ENCODE results near the gene TREML1. TPM values are rescaled to one million over a fixed set of nuclear protein-coding genes. Genes with fewer than 3 reads are reported as not detected.
"Not testable (repeated sequence)": the region's sequence is repeated elsewhere in the genome, so short reads cannot be mapped to it uniquely, and the experiment has no call there.

The TREML1 gene
- total RNA-seq, 3 donors from 2014 or later, result not detected

GRCh38 chr6:41147917-41148316 is 6.2 kb downstream of the TREML1 start:
- Mint-ChIP-seq H3K4me3 (no peak overlapping the region), H3K4me1 (ENCODE audit: low read depth) (peaks cover 14% of the 10 kb centered on the region)

GRCh38 chr6:41136911-41137310 is 17.2 kb downstream of the TREML1 start:
- Mint-ChIP-seq H3K27me3 (ENCODE audit: low read depth) (no peaks in the 10 kb centered on the region), H3K4me3 (no peak overlapping the region), H3K9me3 (no peaks in the 10 kb centered on the region), H3K4me1 (ENCODE audit: low read depth) (no peaks in the 10 kb centered on the region), H3K36me3 (ENCODE audit: insufficient read depth) (peaks cover 31% of the 10 kb centered on the region)
- ATAC-seq, result no peak
- DNase-seq, result no peak

More at GRCh38 chr6:41147917-41148316, 6.2 kb downstream of the TREML1 start:
- no peak for DNase-seq
- no peaks in the 10 kb centered on the region for H3K27me3 Mint-ChIP-seq (ENCODE audit: low read depth)
- ATAC-seq, result no peak
- peaks cover 23% of the 10 kb centered on the region for H3K36me3 Mint-ChIP-seq (ENCODE audit: insufficient read depth)
- no peaks in the 10 kb centered on the region for H3K9me3 Mint-ChIP-seq

GRCh38 chr6:41135062-41135832 is 18.9 kb downstream of the TREML1 start:
- Mint-ChIP-seq H3K27me3 (ENCODE audit: low read depth) (no peaks in the 10 kb centered on the region), H3K36me3 (ENCODE audit: insufficient read depth) (peaks cover 29% of the 10 kb centered on the region), H3K4me3 (no peak overlapping the region), H3K9me3 (no peaks in the 10 kb centered on the region), H3K4me1 (ENCODE audit: low read depth) (no peaks in the 10 kb centered on the region)
- ATAC-seq, result no peak
- DNase-seq, result no peak

- no peaks in the 10 kb centered on the region for H3K27me3 Mint-ChIP-seq (ENCODE audit: low read depth)
- H3K9me3 Mint-ChIP-seq, result no peaks in the 10 kb centered on the region
- DNase-seq (no peak), ATAC-seq (no peak)
- no peak overlapping the region for H3K4me3 Mint-ChIP-seq
- H3K4me1 Mint-ChIP-seq (ENCODE audit: low read depth), result no peaks in the 10 kb centered on the region
- peaks cover 27% of the 10 kb centered on the region for H3K36me3 Mint-ChIP-seq (ENCODE audit: insufficient read depth)
Measured at GRCh38 chr6:41132254-41132653, 21.9 kb downstream of the TREML1 start.

- Mint-ChIP-seq H3K4me1 (ENCODE audit: low read depth) (no peaks in the 10 kb centered on the region), H3K9me3 (no peaks in the 10 kb centered on the region), H3K36me3 (ENCODE audit: insufficient read depth) (peaks cover 23% of the 10 kb centered on the region), H3K4me3 (no peak overlapping the region), H3K27me3 (ENCODE audit: low read depth) (no peaks in the 10 kb centered on the region)
- no peak for ATAC-seq
- DNase-seq, result no peak
Measured at GRCh38 chr6:41125282-41125681, 28.9 kb downstream of the TREML1 start.

- DNase-seq, result no peak
- Mint-ChIP-seq H3K36me3 (ENCODE audit: insufficient read depth) (peaks cover 30% of the 10 kb centered on the region), H3K27me3 (ENCODE audit: low read depth) (no peaks in the 10 kb centered on the region), H3K9me3 (no peaks in the 10 kb centered on the region), H3K4me3 (no peak overlapping the region), H3K4me1 (ENCODE audit: low read depth) (no peaks in the 10 kb centered on the region)
- ATAC-seq, result no peak
Measured at GRCh38 chr6:41122918-41123317, 31.2 kb downstream of the TREML1 start.

GRCh38 chr6:41122373-41122772 is 31.8 kb downstream of the TREML1 start:
- DNase-seq (no peak), ATAC-seq (no peak)
- H3K27me3 Mint-ChIP-seq (ENCODE audit: low read depth), result no peaks in the 10 kb centered on the region
- peaks cover 34% of the 10 kb centered on the region for H3K36me3 Mint-ChIP-seq (ENCODE audit: insufficient read depth)
- H3K4me3 Mint-ChIP-seq, result no peak overlapping the region
- no peaks in the 10 kb centered on the region for H3K4me1 Mint-ChIP-seq (ENCODE audit: low read depth)
- no peaks in the 10 kb centered on the region for H3K9me3 Mint-ChIP-seq

- no peak for ATAC-seq
- Mint-ChIP-seq H3K4me3 (no peak overlapping the region), H3K4me1 (ENCODE audit: low read depth) (no peaks in the 10 kb centered on the region), H3K9me3 (no peaks in the 10 kb centered on the region), H3K36me3 (ENCODE audit: insufficient read depth) (peaks cover 36% of the 10 kb centered on the region), H3K27me3 (ENCODE audit: low read depth) (no peaks in the 10 kb centered on the region)
- DNase-seq, result no peak
Measured at GRCh38 chr6:41120058-41120457, 34.1 kb downstream of the TREML1 start.

GRCh38 chr6:41119508-41119907 is 34.6 kb downstream of the TREML1 start:
- Mint-ChIP-seq H3K36me3 (ENCODE audit: insufficient read depth) (peaks cover 39% of the 10 kb centered on the region), H3K4me1 (ENCODE audit: low read depth) (no peaks in the 10 kb centered on the region), H3K4me3 (no peak overlapping the region), H3K27me3 (ENCODE audit: low read depth) (no peaks in the 10 kb centered on the region), H3K9me3 (no peaks in the 10 kb centered on the region)
- ATAC-seq (no peak), DNase-seq (no peak)

GRCh38 chr6:41115027-41115426 is 39.1 kb downstream of the TREML1 start:
- not testable (repeated sequence) for H3K4me3 Mint-ChIP-seq; H3K9me3 Mint-ChIP-seq; H3K27me3 Mint-ChIP-seq (ENCODE audit: low read depth); DNase-seq; ATAC-seq; H3K4me1 Mint-ChIP-seq (ENCODE audit: low read depth)
- peaks cover 21% of the 10 kb centered on the region for H3K36me3 Mint-ChIP-seq (ENCODE audit: insufficient read depth)

- ATAC-seq, result no peak
- DNase-seq, result no peak
- Mint-ChIP-seq H3K4me1 (ENCODE audit: low read depth) (no peaks in the 10 kb centered on the region), H3K36me3 (ENCODE audit: insufficient read depth) (peaks cover 11% of the 10 kb centered on the region), H3K27me3 (ENCODE audit: low read depth) (no peaks in the 10 kb centered on the region), H3K4me3 (no peak overlapping the region), H3K9me3 (no peaks in the 10 kb centered on the region)
Measured at GRCh38 chr6:41111017-41111416, 43.1 kb downstream of the TREML1 start.

- peak; percentile 51 to 63 for ATAC-seq
- peaks cover 14% of the 10 kb centered on the region for H3K36me3 Mint-ChIP-seq (ENCODE audit: insufficient read depth)
Measured at GRCh38 chr6:41103847-41104246, 50.3 kb downstream of the TREML1 start.

GRCh38 chr6:41100871-41101287 is 53.3 kb downstream of the TREML1 start:
- Mint-ChIP-seq H3K27me3 (ENCODE audit: low read depth) (no peaks in the 10 kb centered on the region), H3K4me1 (ENCODE audit: low read depth) (peaks cover 5% of the 10 kb centered on the region), H3K4me3 (peak overlapping the region; percentile 48), H3K36me3 (ENCODE audit: insufficient read depth) (peaks cover 42% of the 10 kb centered on the region), H3K9me3 (no peaks in the 10 kb centered on the region)
- ATAC-seq, result no peak
- no peak for DNase-seq

More at GRCh38 chr6:41103847-41104246, 50.3 kb downstream of the TREML1 start:
- Mint-ChIP-seq H3K27me3 (ENCODE audit: low read depth) (no peaks in the 10 kb centered on the region), H3K4me3 (no peak overlapping the region), H3K4me1 (ENCODE audit: low read depth) (peaks cover 5% of the 10 kb centered on the region), H3K9me3 (no peaks in the 10 kb centered on the region)
- no peak for DNase-seq
